Activated T-helper 1 cell treated with anti-CD3 and anti-CD28 coated beads, Interleukin-12 subunit alpha, Interleukin-12 subunit beta, Interleukin-2, Interleukin-4 antibody, amounts not matched to agents 30 ng/mL and 10 ng/mL and 1 ng/mL, durations not matched to agents 14 hours and 24 hours and 36 hours (primary cell): Measurements from ENCODE around the gene AR. TPM values are rescaled to one million over a fixed set of nuclear protein-coding genes. Genes with fewer than 3 reads are reported as not detected.

Experiments used
- DNase-seq: peaks from one replicate; pipeline ENCODE4 v3.0.0; 2021; ENCODE audit warnings: low spot score
- H3K27ac Mint-ChIP-seq: one replicate; pipeline ENCODE4 v1.8.0; 2021; ENCODE audit warnings: mild to moderate bottlenecking, mixed read lengths
- H3K27me3 Mint-ChIP-seq: one replicate; pipeline ENCODE4 v1.8.0; 2022; ENCODE audit warnings: mild to moderate bottlenecking, moderate library complexity, mixed read lengths; ENCODE audit not compliant: insufficient read depth
- H3K36me3 Mint-ChIP-seq: one replicate; pipeline ENCODE4 v1.8.0; 2021; ENCODE audit warnings: low read depth, mixed read lengths
- H3K4me1 Mint-ChIP-seq: one replicate; pipeline ENCODE4 v1.8.0; 2021; ENCODE audit warnings: low read depth, mixed read lengths
- H3K4me3 Mint-ChIP-seq: one replicate; pipeline ENCODE4 v1.8.0; 2021; ENCODE audit warnings: mild to moderate bottlenecking, moderate library complexity, mixed read lengths
- H3K9me3 Mint-ChIP-seq: one replicate; pipeline ENCODE4 v1.8.0; 2021; ENCODE audit warnings: mixed read lengths
- intact Hi-C: fragments of 100-400 bp; cut with micrococcal nuclease; formaldehyde crosslinking; loops from one replicate; pipeline ENCODE4 v1.15.1; 2024
- total RNA-seq: library from RNA; stranded (reverse); gene quantifications from 2 replicates; pipeline ENCODE4 v1.2.3, GENCODE V29; 2022

Gene AR
- total RNA-seq, 1 donor from 2014 or later, result not detected

DNA sequence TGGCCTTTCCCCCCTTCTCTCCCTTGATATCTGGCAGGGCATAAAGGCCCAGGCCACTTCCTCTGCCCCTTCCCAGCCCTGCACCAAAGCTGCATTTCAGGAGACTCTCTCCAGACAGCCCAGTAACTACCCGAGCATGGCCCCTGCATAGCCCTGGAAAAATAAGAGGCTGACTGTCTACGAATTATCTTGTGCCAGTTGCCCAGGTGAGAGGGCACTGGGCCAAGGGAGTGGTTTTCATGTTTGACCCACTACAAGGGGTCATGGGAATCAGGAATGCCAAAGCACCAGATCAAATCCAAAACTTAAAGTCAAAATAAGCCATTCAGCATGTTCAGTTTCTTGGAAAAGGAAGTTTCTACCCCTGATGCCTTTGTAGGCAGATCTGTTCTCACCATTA lies 183.8 kb downstream of the AR start:
- no peaks in the 10 kb centered on the region for H3K9me3 Mint-ChIP-seq
- H3K27me3 Mint-ChIP-seq, result no peaks in the 10 kb centered on the region
- H3K36me3 Mint-ChIP-seq, result no peaks in the 10 kb centered on the region
- DNase-seq, result no peak
- H3K4me3 Mint-ChIP-seq, result no peak overlapping the region
- intact Hi-C loops, result no loop called here
- no peak overlapping the region for H3K27ac Mint-ChIP-seq
- H3K4me1 Mint-ChIP-seq, result no peaks in the 10 kb centered on the region

DNA sequence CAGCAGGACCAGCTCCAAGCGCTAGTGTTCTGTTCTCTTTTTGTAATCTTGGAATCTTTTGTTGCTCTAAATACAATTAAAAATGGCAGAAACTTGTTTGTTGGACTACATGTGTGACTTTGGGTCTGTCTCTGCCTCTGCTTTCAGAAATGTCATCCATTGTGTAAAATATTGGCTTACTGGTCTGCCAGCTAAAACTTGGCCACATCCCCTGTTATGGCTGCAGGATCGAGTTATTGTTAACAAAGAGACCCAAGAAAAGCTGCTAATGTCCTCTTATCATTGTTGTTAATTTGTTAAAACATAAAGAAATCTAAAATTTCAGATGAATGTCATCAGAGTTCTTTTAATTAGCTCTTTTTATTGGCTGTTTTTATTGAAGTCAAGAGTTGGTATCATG lies 186.5 kb downstream of the AR start:
- no peaks in the 10 kb centered on the region for H3K27me3 Mint-ChIP-seq
- H3K4me3 Mint-ChIP-seq, result no peak overlapping the region
- intact Hi-C loops, result no loop called here
- no peaks in the 10 kb centered on the region for H3K36me3 Mint-ChIP-seq
- no peak for DNase-seq
- no peaks in the 10 kb centered on the region for H3K4me1 Mint-ChIP-seq
- no peak overlapping the region for H3K27ac Mint-ChIP-seq
- H3K9me3 Mint-ChIP-seq, result no peaks in the 10 kb centered on the region

DNA sequence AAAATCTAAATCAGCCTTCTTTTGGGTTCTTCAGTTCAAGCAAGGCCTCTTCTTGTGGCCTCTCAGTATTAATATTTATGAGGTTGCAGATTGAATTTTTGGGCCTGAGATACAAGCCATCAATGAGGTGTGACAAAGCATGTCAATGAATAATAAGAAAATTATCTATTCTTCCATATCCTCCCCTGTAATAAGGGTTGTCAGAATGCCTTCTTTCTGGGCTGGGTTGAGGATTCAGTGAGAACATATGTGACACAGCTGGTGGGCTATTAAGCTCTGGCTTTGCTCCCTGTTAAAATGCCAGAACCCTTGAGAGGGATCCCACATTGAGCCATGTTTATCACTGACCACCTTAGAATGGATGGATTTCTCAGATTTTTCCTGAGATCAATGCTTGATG lies 187.2 kb downstream of the AR start:
- no peak for DNase-seq
- Mint-ChIP-seq H3K36me3 (no peaks in the 10 kb centered on the region), H3K4me1 (no peaks in the 10 kb centered on the region), H3K4me3 (no peak overlapping the region), H3K27ac (no peak overlapping the region), H3K9me3 (no peaks in the 10 kb centered on the region), H3K27me3 (no peaks in the 10 kb centered on the region)
- intact Hi-C loops, result no loop called here

- no peaks in the 10 kb centered on the region for H3K27me3 Mint-ChIP-seq
- H3K4me1 Mint-ChIP-seq, result no peaks in the 10 kb centered on the region
- intact Hi-C loops, result no loop called here
- H3K36me3 Mint-ChIP-seq, result no peaks in the 10 kb centered on the region
- H3K27ac Mint-ChIP-seq, result no peak overlapping the region
- no peak overlapping the region for H3K4me3 Mint-ChIP-seq
- H3K9me3 Mint-ChIP-seq, result no peaks in the 10 kb centered on the region
- no peak for DNase-seq
Observed at GRCh38 chrX:67732864-67733263, 189.0 kb downstream of the AR start.

- Mint-ChIP-seq H3K4me1 (no peaks in the 10 kb centered on the region), H3K9me3 (no peaks in the 10 kb centered on the region), H3K27me3 (no peaks in the 10 kb centered on the region), H3K4me3 (no peak overlapping the region), H3K27ac (no peak overlapping the region), H3K36me3 (no peaks in the 10 kb centered on the region)
- DNase-seq, result no peak
- intact Hi-C loops, result no loop called here
Observed at GRCh38 chrX:67734111-67734753, 190.4 kb downstream of the AR start.

GRCh38 chrX:67749536-67749935 lies 205.7 kb downstream of the AR start:
- Mint-ChIP-seq H3K9me3 (no peaks in the 10 kb centered on the region), H3K4me1 (no peaks in the 10 kb centered on the region), H3K27me3 (no peaks in the 10 kb centered on the region), H3K36me3 (no peaks in the 10 kb centered on the region), H3K4me3 (no peak overlapping the region), H3K27ac (no peak overlapping the region)
- intact Hi-C loops, result no loop called here
- DNase-seq, result no peak

- Mint-ChIP-seq H3K27me3 (no peaks in the 10 kb centered on the region), H3K4me3 (no peak overlapping the region), H3K4me1 (no peaks in the 10 kb centered on the region), H3K9me3 (no peaks in the 10 kb centered on the region), H3K27ac (no peak overlapping the region), H3K36me3 (no peaks in the 10 kb centered on the region)
- DNase-seq, result no peak
- intact Hi-C loops, result no loop called here
Observed at GRCh38 chrX:67750694-67751093, 206.9 kb downstream of the AR start.

DNA sequence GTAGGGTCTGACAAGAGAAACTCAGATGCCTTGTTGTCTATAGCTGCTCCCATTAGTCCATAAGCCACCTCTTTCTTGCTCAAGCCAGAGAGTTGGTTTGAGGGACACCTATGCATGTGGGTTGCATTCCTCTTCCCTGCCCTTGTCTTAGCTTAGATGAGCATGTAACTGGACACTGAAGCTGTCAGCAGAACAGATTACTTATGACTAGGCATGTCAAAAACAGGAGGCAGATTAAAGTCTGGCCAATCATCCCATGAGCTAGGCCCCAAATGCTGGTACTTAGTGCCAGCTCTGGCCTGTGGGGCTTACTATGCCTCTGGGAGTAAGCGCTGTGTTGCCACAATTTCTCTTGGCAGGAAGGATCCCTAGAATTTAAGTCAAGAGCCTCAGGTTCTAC lies 215.2 kb downstream of the AR start:
- intact Hi-C loops, result no loop called here
- Mint-ChIP-seq H3K36me3 (no peaks in the 10 kb centered on the region), H3K4me1 (no peaks in the 10 kb centered on the region), H3K9me3 (no peaks in the 10 kb centered on the region), H3K27ac (no peak overlapping the region), H3K4me3 (no peak overlapping the region), H3K27me3 (no peaks in the 10 kb centered on the region)
- DNase-seq, result no peak

- intact Hi-C loops, result no loop called here
Observed at GRCh38 chrX:67777148-67777547, 233.3 kb downstream of the AR start.

DNA sequence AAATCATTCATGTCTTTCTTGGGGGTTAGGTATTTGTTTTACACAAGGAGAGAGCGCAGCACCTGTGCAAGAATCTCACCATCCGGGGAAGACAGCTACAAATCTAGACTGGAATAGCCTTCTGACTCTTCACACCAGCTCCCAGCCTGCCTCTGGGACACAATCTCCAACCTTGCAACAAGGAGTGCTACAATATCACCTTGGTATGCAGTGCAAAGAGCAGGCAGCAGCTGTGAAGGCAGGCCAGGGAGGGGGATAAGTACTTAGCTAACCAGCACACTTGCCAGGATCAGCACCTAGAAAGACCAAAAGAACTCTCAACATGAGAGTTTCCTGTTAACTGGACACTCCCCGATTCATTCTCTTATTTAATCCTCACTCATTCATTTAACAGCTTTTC lies 235.3 kb downstream of the AR start:
- Mint-ChIP-seq H3K4me3 (no peak overlapping the region), H3K27me3 (no peaks in the 10 kb centered on the region), H3K4me1 (no peaks in the 10 kb centered on the region), H3K27ac (no peak overlapping the region), H3K36me3 (no peaks in the 10 kb centered on the region), H3K9me3 (no peaks in the 10 kb centered on the region)
- DNase-seq, result no peak
- intact Hi-C loops, result no loop called here

More at GRCh38 chrX:67777148-67777547, 233.3 kb downstream of the AR start:
- no peak for DNase-seq
- peaks cover 1% of the 10 kb centered on the region for H3K9me3 Mint-ChIP-seq
- H3K4me3 Mint-ChIP-seq, result no peak overlapping the region
- H3K27ac Mint-ChIP-seq, result no peak overlapping the region
- no peaks in the 10 kb centered on the region for H3K36me3 Mint-ChIP-seq
- H3K27me3 Mint-ChIP-seq, result no peaks in the 10 kb centered on the region
- no peaks in the 10 kb centered on the region for H3K4me1 Mint-ChIP-seq
